ENCODE measurements around the gene PLPP4.

PLPP4 gene

DNA sequence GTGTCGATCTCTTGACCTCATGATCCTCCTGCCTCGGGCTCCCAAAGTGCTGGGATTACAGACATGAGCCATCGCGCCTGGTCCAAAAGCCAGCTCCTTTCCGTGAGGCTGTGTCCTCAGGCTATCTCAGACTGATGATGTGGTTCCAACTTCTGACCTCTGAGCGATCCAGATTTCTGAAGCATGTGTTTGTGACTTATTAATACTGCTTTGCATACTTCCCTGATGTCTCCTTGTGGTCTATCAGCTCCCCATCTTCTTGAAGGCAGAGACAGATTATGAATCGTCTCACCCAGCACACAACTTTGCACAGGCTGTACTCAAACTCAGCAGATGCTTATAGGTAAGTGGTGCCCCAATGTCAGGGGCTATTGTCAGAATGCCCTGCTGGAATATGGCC is 2.0 kb upstream of the PLPP4 start:
- DNase-seq (ENCODE audit: low read depth), result no peak
- TF ChIP-seq, protein P1, sequence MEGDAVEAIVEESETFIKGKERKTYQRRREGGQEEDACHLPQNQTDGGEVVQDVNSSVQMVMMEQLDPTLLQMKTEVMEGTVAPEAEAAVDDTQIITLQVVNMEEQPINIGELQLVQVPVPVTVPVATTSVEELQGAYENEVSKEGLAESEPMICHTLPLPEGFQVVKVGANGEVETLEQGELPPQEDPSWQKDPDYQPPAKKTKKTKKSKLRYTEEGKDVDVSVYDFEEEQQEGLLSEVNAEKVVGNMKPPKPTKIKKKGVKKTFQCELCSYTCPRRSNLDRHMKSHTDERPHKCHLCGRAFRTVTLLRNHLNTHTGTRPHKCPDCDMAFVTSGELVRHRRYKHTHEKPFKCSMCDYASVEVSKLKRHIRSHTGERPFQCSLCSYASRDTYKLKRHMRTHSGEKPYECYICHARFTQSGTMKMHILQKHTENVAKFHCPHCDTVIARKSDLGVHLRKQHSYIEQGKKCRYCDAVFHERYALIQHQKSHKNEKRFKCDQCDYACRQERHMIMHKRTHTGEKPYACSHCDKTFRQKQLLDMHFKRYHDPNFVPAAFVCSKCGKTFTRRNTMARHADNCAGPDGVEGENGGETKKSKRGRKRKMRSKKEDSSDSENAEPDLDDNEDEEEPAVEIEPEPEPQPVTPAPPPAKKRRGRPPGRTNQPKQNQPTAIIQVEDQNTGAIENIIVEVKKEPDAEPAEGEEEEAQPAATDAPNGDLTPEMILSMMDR (IDR thresholded peaks at IDR 0.05; ENCODE audit: insufficient read depth, low read depth, low read length, missing control alignments), result no peak
- H3K4me3 ChIP-seq (ENCODE audit: low read depth, low read length), result no peak overlapping the region

DNA sequence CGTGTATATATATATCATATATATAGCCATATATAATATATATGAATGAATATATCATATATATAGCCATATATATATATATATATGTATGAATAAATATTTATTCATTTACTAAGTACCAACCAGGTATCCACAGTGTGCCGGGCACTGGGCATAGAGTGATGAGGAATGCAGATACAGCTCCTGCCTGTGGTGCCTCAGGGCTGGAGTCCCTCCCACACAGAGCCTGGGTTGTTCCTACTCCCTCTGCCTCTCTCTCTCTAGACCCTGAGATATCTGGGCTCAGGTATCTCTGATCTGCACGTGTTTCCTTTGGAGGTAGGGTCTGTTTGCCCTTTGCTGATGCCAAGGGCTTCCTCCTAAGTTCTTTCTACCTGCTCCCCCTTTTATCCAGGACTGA is 1.4 kb upstream of the PLPP4 start:
- TF ChIP-seq, protein P1 (IDR thresholded peaks at IDR 0.05; ENCODE audit: insufficient read depth, low read depth, low read length, missing control alignments), result no peak
- no peak for DNase-seq (ENCODE audit: low read depth)
- no peak overlapping the region for H3K4me3 ChIP-seq (ENCODE audit: low read depth, low read length)

DNA sequence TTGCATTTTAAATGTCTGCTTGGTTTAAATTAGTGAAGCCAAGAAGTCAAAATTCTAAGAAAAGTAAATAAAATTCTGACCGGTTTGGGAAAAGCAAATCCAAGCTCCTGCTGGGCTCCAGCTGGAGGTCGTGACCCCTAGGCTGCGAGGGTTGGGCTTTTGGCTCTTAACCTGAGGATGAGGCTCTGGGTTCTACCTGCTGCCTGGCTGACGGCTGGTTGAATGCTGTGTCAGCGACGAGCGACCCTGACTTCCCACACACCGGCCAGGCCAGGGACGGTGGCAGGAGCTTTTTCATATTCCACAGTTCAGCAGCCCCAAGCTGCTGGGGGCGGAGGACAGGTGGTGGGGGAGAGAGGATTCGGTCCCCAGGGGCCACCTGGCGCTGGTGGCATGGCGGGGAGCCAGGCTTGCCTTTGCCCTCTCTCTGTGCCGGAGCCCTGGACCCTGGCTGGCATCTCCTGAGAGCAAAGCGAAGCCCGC is 843 bp upstream of the PLPP4 start:
- DNase-seq (ENCODE audit: low read depth), result no peak
- TF ChIP-seq, protein P1 (IDR thresholded peaks at IDR 0.05; ENCODE audit: insufficient read depth, low read depth, low read length, missing control alignments), result no peak
- H3K4me3 ChIP-seq (ENCODE audit: low read depth, low read length), result no peak overlapping the region

DNA sequence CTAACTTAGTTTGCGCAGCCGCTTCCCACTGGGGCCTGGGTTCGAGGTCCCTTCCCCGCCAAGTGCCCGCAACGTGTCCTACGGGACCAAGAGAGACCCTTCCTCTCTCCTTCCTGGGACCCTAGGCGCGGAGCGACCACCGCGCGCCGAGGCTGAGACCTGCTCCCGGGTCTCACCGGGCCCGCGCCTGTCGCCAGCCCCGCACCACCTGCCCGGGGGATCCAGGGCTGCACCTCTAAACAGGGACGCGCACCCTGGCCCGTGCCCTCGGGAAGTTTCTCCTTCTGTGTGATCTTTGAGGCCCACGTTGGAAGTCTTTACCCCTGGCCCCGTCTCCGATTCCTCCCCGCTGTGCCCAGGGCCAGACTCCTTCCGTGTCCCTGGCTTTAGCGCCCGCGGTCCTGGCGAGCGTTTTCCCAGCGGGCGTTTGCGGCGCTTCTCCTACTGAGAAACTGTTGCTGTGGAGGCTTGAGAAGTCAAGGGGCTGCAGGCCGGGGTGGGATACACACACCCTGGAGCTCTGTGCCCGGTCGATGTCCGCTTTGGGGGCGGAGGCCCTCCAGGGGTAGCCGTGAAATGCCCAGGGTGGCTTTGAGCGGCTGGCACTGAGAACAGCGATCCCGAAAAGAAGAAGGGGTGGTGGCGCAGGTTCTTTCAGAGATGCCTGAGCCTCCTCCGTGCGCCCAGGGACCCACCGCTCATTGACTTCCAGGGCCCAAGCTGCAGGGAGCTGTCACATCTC is 575 bp downstream of the PLPP4 start:
- no peak for DNase-seq (ENCODE audit: low read depth)
- TF ChIP-seq, protein P1 (IDR thresholded peaks at IDR 0.05; ENCODE audit: insufficient read depth, low read depth, low read length, missing control alignments), result no peak
- H3K4me3 ChIP-seq (ENCODE audit: low read depth, low read length), result no peak overlapping the region

DNA sequence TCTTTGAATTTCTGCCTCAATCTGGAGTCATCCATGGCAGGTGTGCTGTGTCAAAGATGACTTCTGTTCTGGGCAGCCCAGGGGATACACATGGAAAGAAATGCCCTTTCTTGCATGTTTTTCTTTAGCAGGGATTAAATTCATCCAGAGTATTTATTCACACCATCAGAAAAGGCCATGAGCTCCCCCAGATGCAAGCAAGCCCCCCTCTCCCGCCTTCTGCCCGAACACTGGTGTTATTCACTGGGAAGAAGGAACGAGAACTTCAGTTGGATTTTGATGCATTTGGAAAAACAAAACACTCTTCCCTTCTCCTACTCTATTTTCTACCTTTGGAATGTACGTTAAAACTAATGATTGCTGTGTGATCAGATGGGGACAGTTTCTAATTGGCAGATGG is 1.4 kb downstream of the PLPP4 start:
- H3K4me3 ChIP-seq (ENCODE audit: low read depth, low read length), result no peak overlapping the region

DNA sequence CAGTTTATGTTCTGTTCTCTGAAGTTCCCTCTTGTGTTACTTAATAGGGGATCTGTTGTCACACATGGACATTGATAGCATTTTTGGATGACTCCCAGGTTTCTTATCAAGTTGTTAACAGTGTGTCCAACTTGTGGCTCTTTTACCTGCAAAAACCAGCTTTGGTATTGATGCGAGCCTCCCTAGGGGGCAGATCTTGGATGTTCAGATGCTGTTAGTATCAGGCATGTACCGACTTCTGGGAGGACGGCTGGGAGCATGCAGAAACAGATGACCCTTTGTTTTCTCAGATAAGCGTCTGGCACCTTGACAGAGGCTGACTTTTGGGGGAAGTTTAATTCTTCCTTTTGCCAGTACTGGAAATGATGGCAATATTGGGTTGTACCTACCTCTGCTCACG is 2.2 kb downstream of the PLPP4 start:
- TF ChIP-seq, protein P1 (IDR thresholded peaks at IDR 0.05; ENCODE audit: insufficient read depth, low read depth, low read length, missing control alignments), result no peak
- H3K4me3 ChIP-seq (ENCODE audit: low read depth, low read length), result no peak overlapping the region
- DNase-seq (ENCODE audit: low read depth), result no peak

More for the DNA sequence above, 1.4 kb downstream of the PLPP4 start:
- TF ChIP-seq, protein P1 (IDR thresholded peaks at IDR 0.05; ENCODE audit: insufficient read depth, low read depth, low read length, missing control alignments), result no peak
- DNase-seq (ENCODE audit: low read depth), result no peak

DNA sequence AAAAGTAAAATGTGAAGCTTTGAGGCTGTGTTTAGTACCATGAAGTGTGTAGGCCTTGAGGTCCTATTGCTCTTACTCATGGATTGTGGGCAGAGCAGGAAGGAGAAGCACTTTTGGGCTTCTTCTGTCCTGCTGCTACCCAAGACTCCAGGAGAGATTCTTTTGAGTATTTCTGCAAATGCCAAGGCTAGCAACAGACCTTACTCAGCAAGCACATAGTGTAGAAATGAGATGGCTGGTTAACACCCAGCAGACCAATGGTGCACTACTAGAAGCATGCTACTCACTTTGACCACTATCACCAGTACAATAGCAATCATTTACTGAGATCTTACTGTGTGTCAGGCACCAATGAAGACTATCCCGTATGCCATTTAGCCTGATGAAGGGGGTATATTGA is 3.2 kb downstream of the PLPP4 start:
- H3K4me3 ChIP-seq (ENCODE audit: low read depth, low read length), result no peak overlapping the region
- DNase-seq (ENCODE audit: low read depth), result no peak
- TF ChIP-seq, protein P1 (IDR thresholded peaks at IDR 0.05; ENCODE audit: insufficient read depth, low read depth, low read length, missing control alignments), result no peak
